Duodenal mucosa (tissue), 2 donors: Measurements from ENCODE around the gene CABP4.

ENCODE experiments used
- H3K27ac ChIP-seq: one replicate; pipeline ENCODE4 v1.7.0; 2013; ENCODE audit warnings: low read depth, low read length
- H3K27me3 ChIP-seq, 2 donors: one replicate each; pipeline ENCODE4 v1.7.0; 2013; ENCODE audit warnings: low read length in 2 of 2, control low read depth in 1 of 2; ENCODE audit not compliant: insufficient read depth in 2 of 2, control insufficient read depth in 1 of 2
- H3K36me3 ChIP-seq, 2 donors: one replicate each; pipeline ENCODE4 v1.7.0; 2013; ENCODE audit warnings: low read length in 2 of 2, control low read depth in 1 of 2; ENCODE audit not compliant: insufficient read depth in 2 of 2, control insufficient read depth in 1 of 2
- H3K4me1 ChIP-seq, 2 donors: one replicate each; pipeline ENCODE4 v1.7.0; 2013; ENCODE audit warnings: low read length in 2 of 2, control low read depth in 1 of 2; ENCODE audit not compliant: insufficient read depth in 2 of 2, control insufficient read depth in 1 of 2
- H3K4me3 ChIP-seq, 2 donors: one replicate each; pipeline ENCODE4 v1.7.0; 2013; ENCODE audit warnings: low read length in 2 of 2, low read depth in 1 of 2
- H3K9ac ChIP-seq, 2 donors: one replicate each; pipeline ENCODE4 v1.7.0; 2013; ENCODE audit warnings: low read length in 2 of 2, low read depth in 1 of 2
- H3K9me3 ChIP-seq, 2 donors: one replicate each; pipeline ENCODE4 v1.7.0; 2013; ENCODE audit warnings: low read length in 2 of 2, control low read depth in 1 of 2; ENCODE audit not compliant: control insufficient read depth in 1 of 2

CABP4 gene

DNA sequence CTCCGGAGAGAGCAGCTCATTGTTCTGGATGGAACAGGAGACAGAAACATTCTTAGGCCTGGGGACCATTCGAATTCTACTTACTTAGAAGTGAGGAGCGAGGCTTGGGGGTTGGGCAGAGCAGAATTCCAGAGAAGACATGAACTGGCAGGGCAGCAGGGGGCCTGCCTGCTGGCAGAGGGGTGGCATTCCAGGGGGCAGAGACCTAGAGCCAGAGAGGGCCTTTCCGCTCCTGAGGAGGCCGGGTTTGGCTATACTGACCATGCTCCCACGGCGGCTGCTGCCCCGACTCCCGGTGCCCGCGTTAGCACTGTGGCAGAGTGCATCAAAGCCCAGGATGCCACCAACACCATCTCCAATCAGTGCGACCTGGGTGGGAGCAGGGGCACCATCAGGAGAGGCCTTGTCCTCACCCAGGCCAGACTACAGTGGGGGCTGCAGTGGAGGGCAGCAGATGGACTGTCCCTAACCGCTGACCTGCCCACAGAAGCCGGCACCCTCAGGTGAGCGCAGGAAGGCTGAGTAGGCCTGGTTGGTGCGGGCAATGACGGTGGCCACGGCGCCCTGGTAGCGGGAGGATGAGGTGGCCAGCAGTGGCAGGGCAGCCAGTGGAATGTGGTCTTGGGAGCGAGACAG lies 42.6 kb downstream of the CABP4 start:
- Histone ChIP-seq H3K4me3 (no peak overlapping the region), H3K9ac (no peak overlapping the region), H3K27me3 (no peaks in the 10 kb centered on the region), H3K9me3 (no peaks in the 10 kb centered on the region), H3K4me1 (no peaks in the 10 kb centered on the region), H3K36me3 (peaks cover 19 to 69% of the 10 kb centered on the region in 2 donors), H3K27ac (no peak overlapping the region)

DNA sequence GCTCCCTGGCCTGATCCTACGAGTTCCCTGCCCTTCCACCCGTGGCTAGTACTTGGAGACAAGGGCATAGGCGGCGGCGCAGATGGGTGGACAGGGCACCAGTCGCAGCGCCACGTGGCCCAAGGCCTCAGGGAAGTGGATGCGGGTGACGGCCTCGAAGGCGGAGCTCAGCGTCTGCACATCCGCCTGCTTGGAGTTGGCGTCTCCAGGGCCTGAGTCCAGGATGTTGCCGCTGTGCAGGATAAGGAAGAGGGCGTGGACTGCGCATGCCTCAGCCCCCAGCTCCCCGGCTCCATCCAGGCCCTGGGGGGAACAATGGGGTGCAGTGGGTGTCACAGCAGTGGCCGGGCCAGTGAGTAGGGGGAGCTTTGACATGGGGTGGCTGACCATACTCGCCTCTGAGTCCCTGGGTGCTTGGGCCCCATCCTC lies 43.4 kb downstream of the CABP4 start:
- Histone ChIP-seq H3K9me3 (no peaks in the 10 kb centered on the region), H3K36me3 (peaks cover 17 to 64% of the 10 kb centered on the region in 2 donors), H3K27me3 (no peaks in the 10 kb centered on the region), H3K9ac (no peak overlapping the region), H3K27ac (no peak overlapping the region), H3K4me1 (peaks cover 2 to 6% of the 10 kb centered on the region in 2 donors), H3K4me3 (no peak overlapping the region)

DNA sequence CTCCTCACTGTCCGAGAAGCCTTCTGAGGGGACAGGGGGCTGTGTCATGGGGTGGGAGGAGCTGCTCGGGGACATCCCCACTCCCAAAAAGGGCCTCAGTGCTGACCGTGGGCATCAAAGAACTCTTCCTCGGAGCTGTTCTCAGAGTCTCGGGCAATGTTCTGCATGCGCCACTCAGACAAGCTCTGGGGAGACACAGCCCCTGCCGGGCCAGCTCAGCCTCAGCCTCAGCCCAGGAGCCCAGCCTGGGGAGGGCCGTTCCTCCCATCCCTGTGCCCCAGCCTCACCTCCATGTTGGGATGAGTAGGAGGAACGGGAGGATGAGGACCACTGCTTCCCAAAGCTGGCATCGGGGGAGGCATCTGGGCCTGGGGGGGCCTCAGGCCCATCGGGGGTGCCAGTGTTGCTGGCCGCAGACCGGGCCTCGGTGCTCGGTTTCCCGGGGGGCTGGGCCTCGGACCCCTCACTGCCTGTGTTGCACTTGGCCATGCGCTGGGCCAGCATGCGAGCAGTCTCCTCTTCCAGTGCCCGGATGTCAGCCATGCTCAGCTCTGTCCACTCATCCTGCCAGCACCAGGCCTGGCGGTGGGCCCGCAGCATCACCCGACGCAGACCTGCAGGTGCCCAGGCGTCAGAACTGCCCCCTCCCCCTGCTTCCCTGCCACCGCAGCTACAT lies 44.8 kb downstream of the CABP4 start:
- Histone ChIP-seq H3K4me1 (peaks cover 6 to 14% of the 10 kb centered on the region in 2 donors), H3K27ac (no peak overlapping the region), H3K9ac (no peak overlapping the region), H3K36me3 (peaks cover 14 to 60% of the 10 kb centered on the region in 2 donors), H3K4me3 (no peak overlapping the region), H3K27me3 (no peaks in the 10 kb centered on the region), H3K9me3 (no peaks in the 10 kb centered on the region)

DNA sequence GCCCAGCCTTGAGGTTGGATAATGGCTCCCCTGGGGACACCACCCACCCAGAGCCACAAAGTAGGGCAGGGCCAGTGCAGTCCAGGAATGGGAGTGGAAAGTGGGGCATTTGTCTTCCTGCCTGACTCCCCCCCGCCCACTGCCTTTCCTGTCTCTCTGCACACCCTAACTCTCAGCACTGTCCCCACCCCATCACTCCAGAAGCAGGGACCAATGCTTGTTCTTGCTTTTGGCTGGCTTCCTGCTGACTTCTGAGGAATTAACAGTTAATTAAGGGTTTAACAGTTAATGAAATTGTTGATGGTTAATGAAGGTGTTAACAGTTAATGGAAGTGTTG lies 45.3 kb downstream of the CABP4 start:
- Histone ChIP-seq H3K27me3 (no peaks in the 10 kb centered on the region), H3K36me3 (peaks cover 14 to 55% of the 10 kb centered on the region in 2 donors), H3K27ac (no peak overlapping the region)

DNA sequence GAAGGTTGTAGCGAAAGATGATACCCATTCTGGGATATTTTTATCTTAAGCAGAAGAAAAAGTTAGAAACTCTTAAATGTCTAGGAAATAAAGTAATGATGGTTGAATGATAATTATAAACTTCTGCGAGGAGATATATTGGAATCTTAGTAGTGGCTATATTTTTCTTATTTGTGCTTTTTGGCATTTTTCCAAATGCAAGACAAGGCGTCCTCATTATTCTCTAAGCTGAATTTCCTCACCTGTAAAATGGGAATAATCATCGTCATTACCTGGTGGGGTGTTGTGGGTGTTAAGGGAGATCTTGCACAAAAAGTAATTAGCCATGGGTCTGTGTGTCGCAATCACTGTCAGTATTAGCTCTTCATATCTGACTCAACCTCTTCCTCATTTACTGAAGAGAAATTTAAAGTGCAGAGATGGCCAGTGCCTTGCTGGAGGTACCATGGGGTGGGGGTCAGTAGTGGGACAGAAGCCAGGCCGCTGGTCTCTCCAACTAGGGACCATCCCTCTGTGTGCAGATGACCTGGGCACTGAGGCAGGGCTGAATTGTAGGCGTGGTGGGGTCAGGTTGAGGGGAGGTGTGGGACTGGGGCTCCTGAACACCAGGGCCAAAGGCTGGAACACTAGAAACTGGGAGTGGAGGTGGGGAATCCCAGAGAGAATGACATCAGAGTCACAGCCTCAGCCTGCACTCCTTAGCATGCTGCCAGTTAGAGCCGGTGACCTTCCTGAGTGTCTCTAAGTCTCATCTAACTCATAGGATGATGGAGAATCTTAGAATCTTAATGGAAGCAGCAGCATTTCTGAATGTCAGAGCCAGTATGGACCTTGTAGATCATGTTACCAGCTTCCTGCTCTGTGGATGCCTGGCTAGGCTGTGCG lies 45.9 kb downstream of the CABP4 start:
- Histone ChIP-seq H3K4me3 (no peak overlapping the region), H3K4me1 (peaks cover 10 to 22% of the 10 kb centered on the region in 2 donors), H3K9ac (no peak overlapping the region), H3K27me3 (no peaks in the 10 kb centered on the region), H3K9me3 (no peaks in the 10 kb centered on the region), H3K36me3 (peaks cover 14 to 49% of the 10 kb centered on the region in 2 donors), H3K27ac (no peak overlapping the region)

More for the DNA sequence above, 45.3 kb downstream of the CABP4 start:
- H3K4me3 ChIP-seq: no peak overlapping the region
- H3K9ac ChIP-seq: no peak overlapping the region
- H3K4me1 ChIP-seq: peaks cover 6 to 16% of the 10 kb centered on the region in 2 donors
- H3K9me3 ChIP-seq: no peaks in the 10 kb centered on the region

DNA sequence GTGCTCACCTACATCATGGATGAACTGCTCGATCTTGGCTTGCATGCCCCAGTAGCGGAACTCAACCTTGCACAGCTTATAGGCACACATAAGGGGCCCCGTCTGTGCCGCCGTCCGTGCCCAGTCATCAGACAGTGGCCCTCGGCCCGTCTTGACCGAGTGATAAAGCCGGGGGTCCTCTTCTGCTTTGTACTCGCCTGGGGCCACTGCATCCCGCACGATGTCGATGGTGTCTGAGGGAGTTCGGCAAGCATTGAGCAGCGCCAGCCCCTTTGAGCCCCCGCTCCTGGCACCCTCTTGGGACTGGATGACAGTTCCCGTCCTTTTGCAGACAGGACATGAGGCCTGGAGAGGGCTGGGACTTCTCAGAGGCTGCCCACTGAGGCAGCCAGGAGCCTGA lies 46.7 kb downstream of the CABP4 start:
- Histone ChIP-seq H3K9me3 (no peaks in the 10 kb centered on the region), H3K27ac (no peak overlapping the region), H3K27me3 (no peaks in the 10 kb centered on the region), H3K4me1 (peaks cover 17 to 30% of the 10 kb centered on the region in 2 donors), H3K36me3 (peaks cover 13 to 50% of the 10 kb centered on the region in 2 donors), H3K9ac (no peak overlapping the region), H3K4me3 (no peak overlapping the region)

DNA sequence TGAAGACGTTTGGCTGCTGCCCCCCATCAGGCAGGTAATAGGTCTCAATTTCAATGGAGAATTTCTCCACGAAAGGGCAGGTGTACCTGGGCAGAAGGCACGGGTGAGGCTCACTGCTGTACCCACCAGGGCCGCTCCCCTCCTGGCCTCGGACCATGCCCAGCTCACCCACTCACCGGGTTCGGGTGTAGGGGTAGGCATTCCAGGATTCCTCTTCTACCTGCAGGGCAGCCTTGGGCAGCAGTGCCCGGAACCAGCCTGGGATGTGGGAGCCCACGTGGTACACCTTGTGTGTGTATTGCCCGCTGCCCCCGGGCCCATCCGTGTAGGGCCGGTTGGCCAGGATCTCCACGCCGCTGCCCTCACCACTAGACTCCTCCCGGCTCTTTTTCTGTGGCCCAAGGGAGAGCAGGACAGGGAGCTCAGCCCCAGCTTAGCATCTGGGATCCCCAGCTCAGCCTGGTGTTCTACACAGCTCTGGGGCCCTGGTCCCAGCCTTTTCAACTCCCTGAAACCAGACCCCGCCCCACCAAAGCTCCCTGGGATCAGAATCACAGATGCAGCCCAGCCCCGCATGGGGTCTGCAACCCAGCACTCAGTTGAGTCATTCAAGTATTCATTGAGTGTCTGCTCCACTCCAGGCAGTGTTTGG lies 47.3 kb downstream of the CABP4 start:
- no peak overlapping the region for H3K9ac ChIP-seq
- no peaks in the 10 kb centered on the region for H3K9me3 ChIP-seq
- H3K27me3 ChIP-seq: no peaks in the 10 kb centered on the region
- H3K36me3 ChIP-seq: peaks cover 10 to 45% of the 10 kb centered on the region in 2 donors
- H3K27ac ChIP-seq: no peak overlapping the region
- peaks cover 17 to 36% of the 10 kb centered on the region in 2 donors for H3K4me1 ChIP-seq
- H3K4me3 ChIP-seq: no peak overlapping the region

DNA sequence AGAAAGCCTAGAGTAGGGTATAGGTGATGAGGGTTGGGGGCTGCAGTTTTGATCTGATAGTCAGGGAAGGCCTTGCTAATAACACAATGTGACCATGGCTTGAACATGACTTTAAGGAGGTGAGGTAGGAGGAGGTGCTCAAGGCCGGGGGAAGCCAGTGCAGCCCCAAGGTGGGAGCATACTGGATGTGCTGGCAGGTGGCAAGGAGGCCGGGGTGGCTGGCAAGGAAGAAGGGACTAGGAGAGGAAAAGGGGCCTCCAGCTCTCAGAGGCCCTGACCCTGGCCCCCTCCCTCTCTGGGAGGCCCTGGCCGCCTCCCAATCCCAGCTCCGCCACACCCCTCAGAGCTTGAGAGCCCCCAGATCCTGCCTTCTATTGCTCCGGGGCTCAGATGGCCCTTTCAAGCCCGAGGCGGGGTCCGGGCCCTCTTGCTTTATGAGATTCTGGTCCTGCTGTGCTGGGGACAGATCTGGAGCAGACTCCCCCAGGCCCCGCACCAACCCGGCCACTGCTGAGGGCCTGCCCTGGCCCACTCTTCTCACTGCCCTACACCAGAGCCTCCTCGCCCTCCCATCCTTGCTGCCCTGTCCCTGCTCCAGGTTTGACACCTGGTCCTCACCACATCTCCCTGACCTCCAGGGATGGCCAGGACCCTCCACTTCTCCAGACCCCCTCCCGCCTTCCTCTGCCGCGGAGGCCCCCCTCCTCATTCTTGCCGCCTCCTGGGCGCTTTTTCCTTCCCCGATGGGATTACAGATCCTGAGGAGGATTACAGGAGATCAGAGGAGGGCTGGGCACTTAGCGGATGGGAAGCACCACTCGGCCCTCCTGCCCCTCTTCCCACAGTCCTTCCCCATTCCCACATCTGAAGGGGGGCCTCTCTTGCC lies 48.2 kb downstream of the CABP4 start:
- Histone ChIP-seq H3K4me3 (peak overlapping the region; percentile 31 to 36), H3K4me1 (peaks cover 17 to 38% of the 10 kb centered on the region in 2 donors), H3K36me3 (peaks cover 10 to 37% of the 10 kb centered on the region in 2 donors), H3K9me3 (no peaks in the 10 kb centered on the region), H3K27ac (no peak overlapping the region), H3K9ac (peak overlapping the region in 1 of 2 donors; percentile 33), H3K27me3 (no peaks in the 10 kb centered on the region)
